ENCODE results near the gene EEF1AKMT2.

DNA sequence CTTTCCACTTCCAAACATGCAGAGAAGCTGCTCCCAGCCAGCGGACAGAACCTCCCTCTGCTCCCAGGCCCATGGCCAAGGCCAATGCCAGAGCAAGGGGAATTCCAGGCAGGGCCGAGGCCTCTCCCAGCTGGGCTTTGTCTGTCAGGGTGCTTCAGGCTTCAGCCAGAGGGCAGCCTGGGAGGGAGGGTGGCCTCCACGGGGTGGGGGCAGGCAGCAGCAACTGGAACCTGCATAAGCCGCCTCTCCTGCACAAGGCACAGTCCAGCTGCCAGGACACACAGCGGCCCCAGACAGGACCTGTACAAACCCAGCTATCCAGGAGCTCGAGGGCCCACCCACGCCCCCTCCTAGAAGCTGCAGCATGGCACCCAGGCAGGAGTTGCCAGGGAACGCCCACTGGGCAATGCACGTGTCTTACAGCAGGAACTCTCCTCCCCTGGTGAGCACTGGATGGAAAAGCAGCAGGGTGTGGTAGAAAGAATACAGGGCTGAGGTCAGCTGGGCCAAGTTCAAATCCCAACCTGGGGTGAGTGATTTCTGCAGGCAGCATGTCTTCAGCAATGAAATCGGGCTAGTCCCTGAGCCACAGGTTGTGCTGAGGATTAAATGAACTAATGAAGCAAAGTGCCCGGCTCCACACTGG, 55.1 kb downstream of the EEF1AKMT2 start:
- TF ChIP-seq CTCF (conservative IDR thresholded peaks at IDR 0.05; ENCODE audit: low read depth, low read length) (no peak), EZH2 (IDR thresholded peaks at IDR 0.05; ENCODE audit: borderline replicate concordance, low read depth, low read length, poor library complexity, severe bottlenecking) (no peak)
